HUES6 (cell line): ENCODE results near the gene F2RL3.

Experiments
- H3K27ac ChIP-seq: 2 replicates; pipeline ENCODE4 v1.7.0; 2013; ENCODE audit warnings: low read depth, mild to moderate bottlenecking, low read length, inconsistent platforms
- H3K27me3 ChIP-seq: 2 replicates; pipeline ENCODE4 v1.6.1; 2013; ENCODE audit warnings: low read length; ENCODE audit not compliant: control insufficient read depth, insufficient read depth
- H3K36me3 ChIP-seq: 2 replicates; pipeline ENCODE4 v1.6.1; 2013; ENCODE audit warnings: low read length; ENCODE audit not compliant: control insufficient read depth, insufficient read depth
- H3K4me1 ChIP-seq: 2 replicates; pipeline ENCODE4 v1.6.1; 2013; ENCODE audit warnings: low read length; ENCODE audit not compliant: control insufficient read depth, insufficient read depth
- H3K4me3 ChIP-seq: 2 replicates; pipeline ENCODE4 v1.5.1; 2013; ENCODE audit warnings: low read depth, low read length
- H3K9ac ChIP-seq: one replicate; pipeline ENCODE4 v1.6.1; 2013; ENCODE audit warnings: mild to moderate bottlenecking, low read length
- H3K9me3 ChIP-seq: 2 replicates; pipeline ENCODE4 v1.6.1; 2013; ENCODE audit warnings: low read depth, low read length; ENCODE audit not compliant: control insufficient read depth, insufficient read depth

Gene F2RL3

GRCh38 chr19:16875584-16876555 lies 12.9 kb upstream of the F2RL3 start:
- H3K4me3 ChIP-seq: no peak overlapping the region
- H3K27me3 ChIP-seq: no peaks in the 10 kb centered on the region
- H3K9ac ChIP-seq: no peak overlapping the region
- H3K27ac ChIP-seq: no peak overlapping the region
- H3K36me3 ChIP-seq: peaks cover 78% of the 10 kb centered on the region
- no peaks in the 10 kb centered on the region for H3K4me1 ChIP-seq
- peaks cover 2% of the 10 kb centered on the region for H3K9me3 ChIP-seq

- Histone ChIP-seq H3K36me3 (peaks cover 67% of the 10 kb centered on the region), H3K9me3 (peaks cover 13% of the 10 kb centered on the region), H3K27me3 (no peaks in the 10 kb centered on the region), H3K4me1 (no peaks in the 10 kb centered on the region), H3K9ac (no peak overlapping the region), H3K4me3 (no peak overlapping the region), H3K27ac (no peak overlapping the region)
These were observed 11.9 kb upstream of the F2RL3 start for GRCh38 chr19:16876904-16877361.

- Histone ChIP-seq H3K27me3 (no peaks in the 10 kb centered on the region), H3K9ac (no peak overlapping the region), H3K4me3 (no peak overlapping the region), H3K36me3 (peaks cover 63% of the 10 kb centered on the region), H3K9me3 (peaks cover 19% of the 10 kb centered on the region), H3K4me1 (no peaks in the 10 kb centered on the region), H3K27ac (no peak overlapping the region)
These were observed 11.2 kb upstream of the F2RL3 start for GRCh38 chr19:16877581-16877980.

DNA sequence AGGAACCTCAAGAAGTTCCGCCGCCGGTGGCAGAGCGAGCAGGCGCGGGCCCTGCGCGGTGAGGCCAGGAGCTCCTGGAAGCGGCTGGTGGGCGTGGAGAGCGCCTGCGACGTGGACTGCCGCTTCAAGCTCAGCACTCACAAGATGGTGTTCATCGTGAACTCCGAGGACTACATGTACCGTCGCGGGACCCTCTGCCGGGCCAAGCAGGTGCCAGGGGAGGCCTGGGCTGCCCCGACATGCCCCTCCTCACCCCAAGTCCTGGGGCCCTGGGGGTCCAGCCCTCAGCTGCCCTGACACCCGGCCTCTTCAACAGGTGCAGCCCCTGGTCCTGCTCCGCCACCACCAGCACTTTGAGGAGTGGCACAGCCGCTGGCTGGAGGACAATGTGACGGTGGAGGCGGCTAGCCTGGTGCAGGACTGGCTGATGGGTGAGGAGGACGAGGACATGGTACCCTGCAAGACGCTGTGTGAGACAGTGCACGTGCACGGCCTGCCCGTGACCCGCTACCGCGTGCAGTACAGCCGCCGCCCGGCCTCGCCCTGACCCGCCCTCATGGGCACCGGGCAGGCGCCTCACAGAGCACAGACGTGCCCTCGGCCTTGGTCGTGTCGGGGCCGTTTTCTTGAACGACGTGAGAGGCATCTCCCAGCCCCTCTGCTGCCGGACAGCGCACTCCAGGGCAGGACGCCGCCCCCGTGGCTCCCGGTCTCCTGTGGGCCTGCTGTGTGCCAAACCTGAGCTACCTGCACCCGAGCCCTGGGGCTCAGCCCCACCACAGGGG lies 10.4 kb upstream of the F2RL3 start:
- no peak overlapping the region for H3K27ac ChIP-seq
- H3K9ac ChIP-seq: no peak overlapping the region
- no peak overlapping the region for H3K4me3 ChIP-seq
- no peaks in the 10 kb centered on the region for H3K4me1 ChIP-seq
- peaks cover 27% of the 10 kb centered on the region for H3K9me3 ChIP-seq
- peaks cover 56% of the 10 kb centered on the region for H3K36me3 ChIP-seq
- no peaks in the 10 kb centered on the region for H3K27me3 ChIP-seq

GRCh38 chr19:16880884-16881554 lies 7.8 kb upstream of the F2RL3 start:
- Histone ChIP-seq H3K9me3 (peaks cover 29% of the 10 kb centered on the region), H3K4me1 (no peaks in the 10 kb centered on the region), H3K4me3 (no peak overlapping the region), H3K36me3 (peaks cover 45% of the 10 kb centered on the region), H3K9ac (no peak overlapping the region), H3K27me3 (no peaks in the 10 kb centered on the region), H3K27ac (no peak overlapping the region)

DNA sequence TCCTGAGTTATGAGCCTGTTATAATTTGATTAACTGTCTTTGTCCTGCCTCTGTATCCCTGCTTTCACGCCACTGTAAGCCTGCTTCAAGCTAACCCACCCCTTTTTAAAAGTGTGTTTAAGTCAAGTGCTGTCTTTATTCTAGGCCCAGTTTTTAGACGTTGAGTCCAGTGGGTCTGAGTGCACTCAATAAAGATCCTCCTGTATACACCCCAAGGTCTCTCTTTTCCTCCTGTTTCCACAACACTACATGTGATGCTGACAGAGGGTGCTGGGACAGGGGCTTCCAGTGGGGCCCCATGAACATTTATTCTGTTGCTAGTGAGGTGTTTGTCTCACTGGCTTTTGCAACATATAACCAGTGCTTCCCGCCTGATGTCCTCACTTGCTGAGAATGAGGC lies 6.7 kb upstream of the F2RL3 start:
- Histone ChIP-seq H3K9ac (no peak overlapping the region), H3K4me1 (no peaks in the 10 kb centered on the region), H3K27ac (no peak overlapping the region), H3K4me3 (no peak overlapping the region), H3K36me3 (peaks cover 33% of the 10 kb centered on the region), H3K27me3 (no peaks in the 10 kb centered on the region), H3K9me3 (peaks cover 29% of the 10 kb centered on the region)

DNA sequence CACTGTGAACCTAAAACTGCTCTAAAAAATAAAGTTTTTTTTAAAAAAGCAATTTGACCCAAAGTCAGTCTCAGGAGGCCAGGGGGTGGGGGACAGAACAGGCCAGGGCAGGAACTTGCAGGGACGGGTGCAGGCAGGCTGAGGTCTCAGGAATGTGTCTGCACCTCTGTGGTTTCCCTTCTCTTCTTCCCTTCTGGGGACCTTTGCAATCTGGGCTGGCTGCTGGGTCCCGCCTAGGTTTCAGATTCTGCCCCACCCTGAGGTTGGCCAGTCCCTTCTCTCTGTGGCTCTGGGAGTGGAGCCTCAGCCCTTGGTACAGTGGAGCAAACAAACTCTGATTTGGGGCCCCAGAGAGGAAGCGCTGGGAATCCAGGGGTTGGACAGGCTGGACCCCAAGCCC lies 5.3 kb upstream of the F2RL3 start:
- H3K36me3 ChIP-seq: peaks cover 20% of the 10 kb centered on the region
- no peak overlapping the region for H3K4me3 ChIP-seq
- H3K9me3 ChIP-seq: peaks cover 29% of the 10 kb centered on the region
- no peak overlapping the region for H3K27ac ChIP-seq
- no peak overlapping the region for H3K9ac ChIP-seq
- no peaks in the 10 kb centered on the region for H3K4me1 ChIP-seq
- no peaks in the 10 kb centered on the region for H3K27me3 ChIP-seq

DNA sequence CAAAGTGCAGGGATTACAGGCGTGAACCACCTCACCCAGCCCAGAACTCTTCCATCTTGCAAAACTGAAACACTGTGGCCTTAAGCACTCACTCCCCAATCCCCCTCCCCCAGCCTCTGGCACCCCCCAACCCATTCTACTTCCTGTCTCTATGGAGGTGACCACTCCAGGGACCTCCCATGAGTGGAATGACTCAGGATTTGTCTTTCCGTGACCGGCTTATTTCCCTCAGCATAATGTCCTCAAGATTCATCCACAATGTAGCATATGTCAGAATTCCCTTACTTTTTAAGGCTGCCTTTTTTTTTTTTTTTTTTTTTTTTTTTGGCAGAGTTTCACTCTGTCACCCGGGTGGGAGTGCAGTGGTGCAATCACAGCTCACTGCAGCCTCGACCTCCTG lies 3.6 kb upstream of the F2RL3 start:
- no peak overlapping the region for H3K4me3 ChIP-seq
- H3K9ac ChIP-seq: no peak overlapping the region
- H3K27ac ChIP-seq: no peak overlapping the region
- H3K36me3 ChIP-seq: peaks cover 3% of the 10 kb centered on the region
- no peaks in the 10 kb centered on the region for H3K27me3 ChIP-seq
- H3K4me1 ChIP-seq: no peaks in the 10 kb centered on the region
- peaks cover 29% of the 10 kb centered on the region for H3K9me3 ChIP-seq

- no peak overlapping the region for H3K27ac ChIP-seq
- peaks cover 3% of the 10 kb centered on the region; the same call in 1 of the 2 replicates for H3K4me1 ChIP-seq
These were observed 2.4 kb upstream of the F2RL3 start for GRCh38 chr19:16886305-16886880.

DNA sequence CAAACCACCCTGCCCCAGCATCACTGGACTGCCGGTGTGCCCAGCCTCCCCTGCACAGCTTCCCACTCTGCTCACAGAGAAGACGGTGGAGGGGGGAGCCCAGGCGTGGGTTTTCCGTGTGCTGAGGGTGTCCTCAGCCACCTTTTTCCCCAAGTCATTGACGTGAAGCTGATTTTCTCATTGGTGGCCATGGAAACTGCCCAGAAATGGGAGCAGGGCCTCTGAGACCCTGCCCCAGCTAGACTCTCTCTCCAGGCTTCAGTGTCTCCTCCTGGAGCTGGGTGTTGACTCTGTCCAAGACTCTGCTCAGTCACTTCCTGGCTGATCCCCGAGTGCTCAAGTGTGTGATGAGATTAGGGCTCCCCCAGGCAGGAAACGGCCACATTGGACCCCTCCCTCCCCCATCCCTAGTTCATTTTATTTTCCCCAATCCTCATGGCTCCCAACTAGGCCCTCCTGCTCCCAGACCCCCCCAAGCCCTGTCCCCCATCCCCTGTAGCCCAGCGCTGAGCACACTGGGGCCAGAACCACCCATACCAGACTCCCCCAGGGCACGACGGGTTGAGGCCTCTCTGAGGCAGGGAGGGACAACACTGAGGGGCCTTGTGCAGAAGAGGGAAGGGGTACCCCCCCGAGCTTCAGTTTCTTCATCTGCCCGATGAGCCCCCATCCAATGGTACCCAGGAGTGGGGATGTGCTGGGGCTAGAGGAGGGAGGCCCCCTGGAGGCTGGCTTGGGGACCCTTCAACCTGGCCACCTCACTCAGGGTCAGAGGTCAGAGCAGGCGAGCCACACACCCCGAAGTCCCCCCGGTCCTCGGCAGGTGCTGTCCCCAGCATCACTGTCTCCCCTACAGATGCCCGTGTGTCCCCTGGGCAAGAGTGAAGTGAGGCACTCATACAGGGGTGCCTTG lies 1.2 kb upstream of the F2RL3 start:
- Histone ChIP-seq H3K9me3 (peaks cover 10% of the 10 kb centered on the region), H3K27ac (no peak overlapping the region), H3K4me1 (peaks cover 3% of the 10 kb centered on the region; the same call in 1 of the 2 replicates), H3K4me3 (no peak overlapping the region), H3K27me3 (no peaks in the 10 kb centered on the region), H3K9ac (no peak overlapping the region), H3K36me3 (no peaks in the 10 kb centered on the region)

More at GRCh38 chr19:16886305-16886880, 2.4 kb upstream of the F2RL3 start:
- Histone ChIP-seq H3K4me3 (no peak overlapping the region), H3K9ac (no peak overlapping the region), H3K27me3 (no peaks in the 10 kb centered on the region), H3K36me3 (no peaks in the 10 kb centered on the region), H3K9me3 (peaks cover 22% of the 10 kb centered on the region)
